ENCODE results near the gene ARMH4.

The ARMH4 gene

DNA sequence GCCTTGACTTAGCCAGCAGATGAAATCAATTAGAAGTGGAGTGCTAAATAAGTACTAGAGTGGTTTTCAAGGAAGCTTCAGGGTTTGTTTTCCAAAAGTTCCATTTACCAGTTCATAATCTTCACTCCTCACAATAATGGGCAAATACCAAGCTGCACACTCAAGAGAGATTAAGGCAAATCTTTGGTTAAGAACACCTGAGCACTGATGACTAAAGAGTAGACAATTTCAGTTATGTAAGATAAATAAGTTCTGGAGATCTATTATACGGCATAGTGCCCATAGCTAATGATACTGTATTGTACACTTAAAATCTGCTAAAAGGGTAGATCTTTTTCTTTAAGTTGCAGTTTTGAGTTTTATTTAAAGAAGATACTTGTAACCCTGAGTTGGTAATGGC lies 125.0 kb downstream of the ARMH4 start:
- DNase-seq = no peak

- DNase-seq = no peak
These were observed 125.8 kb downstream of the ARMH4 start for GRCh38 chr14:58026219-58026618.

- DNase-seq = no peak
These were observed 137.2 kb downstream of the ARMH4 start for GRCh38 chr14:58014778-58015177.

DNA sequence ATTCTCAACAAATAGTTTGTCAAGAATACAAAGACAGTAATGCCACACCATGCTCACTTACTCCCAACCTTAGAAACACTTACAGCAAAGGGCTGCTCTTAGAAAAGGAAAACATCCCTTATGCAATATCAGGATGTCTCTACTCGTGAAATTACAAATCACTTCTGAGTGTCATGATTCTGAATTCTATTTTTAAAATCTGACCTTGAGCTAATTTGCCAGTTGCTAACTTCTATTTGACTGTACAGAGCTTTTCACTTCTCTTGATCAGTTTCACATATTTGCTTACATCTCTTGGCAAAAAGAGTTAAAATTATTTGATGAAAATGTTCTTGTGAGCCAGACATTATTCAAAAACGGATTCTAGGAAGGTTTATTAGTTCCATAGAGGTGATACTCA lies 149.4 kb downstream of the ARMH4 start:
- no peak for DNase-seq

- no peak for DNase-seq
These were observed 152.0 kb downstream of the ARMH4 start for GRCh38 chr14:57999979-58000378.

DNA sequence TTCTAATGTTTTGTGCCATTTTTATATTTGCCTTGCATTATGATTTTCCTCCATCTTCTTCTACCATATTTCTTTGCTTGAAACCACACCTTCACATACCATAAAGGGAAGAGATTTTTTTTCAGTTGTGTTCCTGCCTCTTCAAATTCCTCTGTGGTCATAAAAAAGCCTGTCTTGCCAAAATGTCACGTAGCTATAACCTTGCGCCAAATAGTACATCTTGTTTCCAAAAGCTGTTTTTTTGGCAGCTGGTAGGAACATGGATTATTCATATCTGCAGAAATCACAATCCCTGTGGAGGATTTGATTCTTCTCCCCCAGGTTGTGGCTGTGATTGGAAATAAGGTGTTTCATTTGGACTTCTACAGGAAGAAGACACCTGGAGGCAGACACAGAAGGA lies 152.5 kb downstream of the ARMH4 start:
- no peak for DNase-seq

- DNase-seq = no peak
These were observed 153.2 kb downstream of the ARMH4 start for GRCh38 chr14:57998766-57999165.

GRCh38 chr14:57991353-57991752 lies 160.7 kb downstream of the ARMH4 start:
- DNase-seq = no peak

DNA sequence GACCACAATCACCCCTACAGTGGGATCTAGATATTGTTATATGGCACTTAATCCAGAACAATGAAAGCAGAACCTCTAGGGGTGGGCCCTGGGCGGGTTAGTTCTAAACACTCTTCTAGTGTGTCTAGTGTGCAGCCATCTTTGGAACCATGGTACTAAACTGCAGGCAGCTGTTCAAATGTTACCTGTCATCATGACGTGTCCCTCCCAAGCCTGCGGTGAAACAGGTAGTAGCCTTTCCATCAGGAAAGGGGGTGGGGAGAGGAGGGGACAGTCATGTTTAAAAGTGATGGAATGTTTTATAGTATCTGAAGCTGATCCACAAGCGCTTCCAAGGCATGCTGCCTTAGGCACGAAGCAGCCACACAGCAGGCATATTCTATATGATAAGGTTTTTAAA lies 163.6 kb downstream of the ARMH4 start:
- DNase-seq = no peak

GRCh38 chr14:57987596-57988300 lies 164.3 kb downstream of the ARMH4 start:
- DNase-seq = no peak

- no peak for DNase-seq
These were observed 165.0 kb downstream of the ARMH4 start for GRCh38 chr14:57987051-57987450.

DNA sequence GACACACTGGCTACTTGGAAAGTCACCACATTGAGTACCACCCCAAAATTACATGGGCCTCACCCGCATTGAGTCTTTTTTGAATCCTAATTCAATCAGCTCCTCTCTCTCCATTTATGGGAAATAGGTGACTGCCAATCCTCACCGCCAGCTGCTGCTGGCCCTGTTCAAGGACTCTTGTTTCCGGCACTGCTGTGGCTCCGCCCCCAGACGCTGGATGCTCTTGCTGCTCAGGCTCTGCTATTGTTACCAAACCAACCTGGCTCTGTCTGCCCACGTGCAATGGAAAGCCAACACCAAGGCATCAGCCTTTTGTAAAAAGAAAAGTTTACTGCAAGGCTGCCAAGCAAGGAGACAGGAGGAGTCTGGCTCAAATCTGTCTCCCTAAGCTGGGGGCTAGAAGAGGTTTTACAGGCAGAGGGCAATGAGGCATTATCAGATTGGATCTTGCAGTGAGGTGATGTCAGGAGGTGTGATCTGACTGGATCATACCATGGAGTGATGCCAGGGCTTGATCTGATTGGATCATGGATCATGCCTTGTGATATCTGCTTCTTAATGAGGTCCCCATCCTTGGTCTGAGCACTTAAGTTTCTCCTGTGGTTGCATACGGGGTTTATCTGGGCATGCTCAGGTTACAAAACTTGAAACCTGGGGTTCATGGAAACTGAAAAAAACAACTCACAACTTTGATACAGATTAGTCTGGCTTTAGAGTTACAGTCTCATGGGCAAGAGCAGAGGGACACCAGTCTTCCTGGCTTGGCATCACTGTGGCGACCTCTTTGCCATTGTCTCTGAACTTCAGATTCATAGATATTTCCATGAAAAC lies 169.0 kb downstream of the ARMH4 start:
- no peak for DNase-seq

DNA sequence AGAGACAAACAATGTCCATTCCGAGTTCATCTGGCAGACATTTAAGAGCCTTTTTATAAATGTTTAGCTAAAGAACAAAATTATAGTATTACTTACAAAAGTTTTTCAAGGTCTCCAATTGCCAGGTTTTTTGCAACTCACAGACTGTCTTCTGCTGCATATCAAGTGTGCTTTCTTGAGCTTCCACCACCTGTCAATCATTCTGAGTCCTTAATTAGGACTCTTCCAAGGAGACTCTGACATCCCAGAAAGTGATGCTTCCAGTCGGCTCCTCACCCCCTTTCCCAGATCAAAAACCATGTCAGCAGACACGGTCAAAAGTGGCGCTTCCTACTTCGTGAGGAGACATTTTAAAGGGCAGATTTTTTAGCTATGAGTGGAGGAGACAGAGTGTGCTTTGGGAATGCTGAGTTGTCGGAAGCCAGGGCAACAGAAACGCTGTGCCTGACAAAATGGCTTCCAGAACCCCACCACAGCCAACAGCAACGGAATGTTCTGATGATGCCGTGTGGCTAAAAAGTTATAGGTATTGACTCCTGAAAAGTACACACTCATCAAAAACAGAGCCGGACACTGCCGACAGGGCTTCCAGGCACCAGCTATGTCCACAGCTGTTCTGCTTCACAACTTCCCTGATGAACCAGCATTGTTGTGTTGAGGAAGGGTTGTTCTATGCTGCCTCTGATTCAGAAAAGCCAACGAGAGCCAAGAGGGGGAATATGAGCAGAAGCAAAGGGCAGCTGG lies 170.0 kb downstream of the ARMH4 start:
- DNase-seq = no peak

DNA sequence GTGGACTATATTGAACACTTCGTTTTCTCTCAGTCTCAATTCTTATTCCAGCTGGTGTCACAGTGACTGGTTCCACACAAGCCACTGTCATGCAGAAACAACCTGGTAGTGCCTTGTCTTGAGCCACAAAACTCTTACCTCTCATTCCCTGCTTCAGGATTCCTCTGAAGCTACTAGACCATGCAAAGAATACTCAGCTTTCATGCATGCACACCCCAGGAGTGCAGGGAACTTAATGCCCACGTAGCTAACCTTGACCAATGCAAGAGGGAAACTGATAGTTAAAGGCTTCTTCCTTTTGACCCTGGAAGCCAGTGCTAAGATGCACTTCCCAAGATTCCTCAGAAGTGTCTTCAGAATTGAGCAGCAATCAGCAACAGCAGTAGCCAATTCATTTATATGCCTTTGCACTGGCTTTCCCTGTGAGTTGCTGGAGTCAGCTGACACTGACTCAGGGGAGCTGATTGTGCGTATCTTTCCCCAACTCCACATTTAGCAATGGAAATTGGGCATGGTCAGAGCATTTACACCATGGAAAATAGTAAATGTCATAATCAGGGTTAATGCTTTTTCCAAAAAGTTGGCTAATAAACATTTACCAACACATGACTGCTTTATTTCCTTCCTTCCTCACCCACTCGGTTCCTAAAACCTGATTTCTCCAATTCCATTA lies 172.5 kb downstream of the ARMH4 start:
- DNase-seq = no peak

- no peak for DNase-seq
These were observed 175.3 kb downstream of the ARMH4 start for GRCh38 chr14:57976701-57977100.

- DNase-seq = no peak
These were observed 177.1 kb downstream of the ARMH4 start for GRCh38 chr14:57974896-57975295.

GRCh38 chr14:57970594-57970993 lies 181.4 kb downstream of the ARMH4 start:
- DNase-seq = no peak

- DNase-seq = no peak
These were observed 181.8 kb downstream of the ARMH4 start for GRCh38 chr14:57970175-57970574.

DNA sequence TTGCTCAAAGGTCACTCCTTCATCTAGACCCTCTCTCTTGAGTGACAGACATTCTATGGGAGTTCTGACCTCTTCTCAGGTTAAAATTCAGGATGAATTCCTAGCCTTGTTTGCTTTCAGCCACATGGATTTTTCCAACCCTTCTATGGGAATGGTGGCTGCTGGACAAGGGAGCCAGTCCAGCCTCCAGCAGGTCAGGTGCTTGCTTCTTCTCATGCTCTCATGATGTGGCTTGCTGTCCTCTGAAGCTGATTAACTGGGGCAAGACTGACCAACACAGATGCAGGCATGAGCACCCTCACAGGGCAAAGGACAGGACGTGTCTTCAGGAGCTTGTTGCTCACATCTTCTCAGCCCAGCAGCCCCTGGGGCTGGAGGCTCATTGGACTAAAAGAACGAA lies 188.9 kb downstream of the ARMH4 start:
- no peak for DNase-seq

DNA sequence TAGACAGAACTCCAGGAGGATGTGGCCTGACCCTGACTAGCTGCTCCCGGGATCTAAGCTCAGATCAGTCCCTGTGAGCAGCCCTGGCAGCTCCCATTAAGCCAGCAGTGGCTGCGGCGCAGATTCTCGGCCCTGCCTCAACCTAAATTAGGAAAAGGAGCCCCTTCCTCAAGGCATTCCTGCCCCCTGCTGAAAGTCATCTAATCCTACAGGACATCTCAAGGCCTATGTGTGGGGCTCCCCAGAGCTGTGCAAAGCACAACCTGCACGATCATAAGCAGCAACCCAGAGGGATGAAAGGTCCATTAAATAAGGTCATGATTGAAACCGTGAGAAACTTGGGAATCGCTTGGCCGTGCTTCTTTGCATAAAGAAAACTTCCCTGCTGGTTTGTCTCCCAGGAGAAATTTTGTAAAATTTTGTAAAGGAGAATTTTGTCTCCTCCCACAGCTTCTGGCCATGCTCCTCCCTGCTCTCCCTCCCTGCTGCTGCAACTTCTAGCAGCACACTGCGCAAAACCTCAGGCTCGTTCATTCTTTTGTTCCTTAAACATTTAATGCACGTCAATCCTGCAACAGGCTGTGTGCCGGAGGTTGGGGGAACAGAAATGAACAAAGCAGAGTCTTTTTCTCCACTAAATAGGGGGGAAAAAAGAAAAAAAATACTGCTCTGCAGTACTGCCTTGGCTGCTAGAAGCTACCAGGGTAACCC lies 189.5 kb downstream of the ARMH4 start:
- DNase-seq = no peak

DNA sequence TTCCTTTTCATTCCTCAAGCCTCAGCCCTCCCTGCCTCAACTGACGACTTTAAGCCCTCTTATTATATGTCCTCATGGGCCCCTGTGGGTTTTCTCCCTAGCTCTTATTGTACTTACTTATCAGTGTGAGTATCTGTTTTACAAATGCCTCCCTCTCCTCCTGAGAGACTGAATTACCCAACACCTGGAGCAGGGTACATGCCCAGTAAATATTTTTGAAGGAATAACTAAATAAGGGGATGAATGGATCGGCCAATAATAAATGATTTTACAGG lies 190.3 kb downstream of the ARMH4 start:
- no peak for DNase-seq

- no peak for DNase-seq
These were observed 190.8 kb downstream of the ARMH4 start for GRCh38 chr14:57960946-57961785.

All from NCI-H1694 treated with DMSO at 0.1 percent for 48 hours (cell line).